ACC112 (cell line): Measurements from ENCODE around the gene OR4D10.

ENCODE experiments used
- H2AFZ ChIP-seq: fragments of 200-600 bp; sonication (generic); one replicate; pipeline ENCODE4 v1.6.0; 2017; ENCODE audit warnings: antibody characterized with exemption, low read length; ENCODE audit not compliant: unreplicated experiment
- H3K27ac ChIP-seq: fragments of 200-600 bp; sonication (generic); 2 replicates; pipeline ENCODE4 v1.5.1; 2014; ENCODE audit warnings: low read depth, mild to moderate bottlenecking, antibody characterized with exemption, low read length, moderate library complexity
- H3K27me3 ChIP-seq: fragments of 200-600 bp; sonication (generic); 2 replicates; pipeline ENCODE4 v1.6.1; 2014; ENCODE audit warnings: mild to moderate bottlenecking, antibody characterized with exemption, low read length, moderate library complexity, mixed read lengths; ENCODE audit not compliant: insufficient read depth
- H3K36me3 ChIP-seq: fragments of 200-600 bp; sonication (generic); 2 replicates; pipeline ENCODE4 v1.6.1; 2016; ENCODE audit warnings: mild to moderate bottlenecking, antibody characterized with exemption, low read length, moderate library complexity, mixed read lengths; ENCODE audit not compliant: insufficient read depth
- H3K4me1 ChIP-seq: fragments of 200-600 bp; sonication (generic); one replicate; pipeline ENCODE4 v1.6.1; 2016; ENCODE audit warnings: low read length, mixed read lengths; ENCODE audit not compliant: insufficient read depth, unreplicated experiment, control insufficient read depth
- H3K4me3 ChIP-seq: fragments of 200-600 bp; sonication (generic); 2 replicates; pipeline ENCODE4 v1.5.1; 2014; ENCODE audit warnings: mild to moderate bottlenecking, low read depth, low read length
- H3K79me2 ChIP-seq: fragments of 200-600 bp; sonication (generic); one replicate; pipeline ENCODE4 v1.6.0; 2016; ENCODE audit warnings: low read length; ENCODE audit not compliant: control insufficient read depth, unreplicated experiment, insufficient read depth

Gene OR4D10

DNA sequence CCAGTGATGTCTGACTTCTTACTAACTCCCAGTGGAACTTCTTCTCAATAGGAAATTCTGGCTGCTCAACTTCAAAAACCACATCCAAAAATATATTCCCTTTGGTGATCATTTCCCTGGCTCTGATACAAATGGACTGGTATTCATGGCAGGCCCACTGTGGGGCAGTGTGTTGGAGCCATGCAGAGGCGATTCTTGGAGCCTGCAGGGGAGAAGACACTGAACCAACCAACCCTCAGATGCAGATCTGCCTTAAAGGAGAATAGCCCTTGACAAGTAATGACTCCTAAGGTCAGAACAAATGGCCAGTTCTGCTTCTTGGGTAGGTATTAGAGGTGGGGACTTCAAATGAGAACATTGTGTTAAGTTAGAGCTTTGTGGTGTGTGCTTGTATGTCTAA lies 50.4 kb downstream of the OR4D10 start:
- no peak overlapping the region for H3K27ac ChIP-seq
- no peaks in the 10 kb centered on the region for H3K79me2 ChIP-seq
- peaks cover 61% of the 10 kb centered on the region for H3K27me3 ChIP-seq
- H3K4me1 ChIP-seq: no peaks in the 10 kb centered on the region
- no peak overlapping the region for H3K4me3 ChIP-seq
- H2AFZ ChIP-seq: no peak overlapping the region
- no peaks in the 10 kb centered on the region for H3K36me3 ChIP-seq

DNA sequence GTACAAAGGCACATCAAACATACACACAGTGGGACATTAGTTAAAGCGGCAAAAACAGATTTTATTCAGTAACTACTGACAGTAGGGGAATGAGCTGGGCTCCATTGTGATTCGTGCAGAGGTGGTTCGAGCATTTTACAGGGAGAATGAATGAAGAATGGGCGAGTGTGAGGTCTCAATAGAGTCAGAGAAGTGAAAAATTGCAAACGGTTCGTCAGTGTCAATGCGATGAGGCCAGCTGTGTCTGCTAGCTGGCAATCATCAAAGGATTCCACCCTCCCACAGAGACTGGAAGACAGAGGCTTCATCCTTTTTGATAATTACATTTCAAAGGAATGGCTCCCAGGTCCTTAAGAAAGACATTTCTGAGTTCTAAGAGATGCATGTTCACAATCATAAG lies 55.6 kb downstream of the OR4D10 start:
- Histone ChIP-seq H2AFZ (no peak overlapping the region), H3K4me1 (no peaks in the 10 kb centered on the region), H3K36me3 (no peaks in the 10 kb centered on the region), H3K27me3 (peaks cover 26% of the 10 kb centered on the region), H3K79me2 (no peaks in the 10 kb centered on the region), H3K27ac (no peak overlapping the region), H3K4me3 (no peak overlapping the region)
